Neural cell (in vitro differentiated cells): ENCODE data around the gene SDK1. TPM values are rescaled to one million over a fixed set of nuclear protein-coding genes. Genes with fewer than 3 reads are reported as not detected.

Experiments used
- H2AFZ ChIP-seq: fragments of 200-600, 300-800 bp; sonication (generic), shearing (Covaris generic); 2 replicates; pipeline ENCODE4 v1.6.0; 2014; ENCODE audit warnings: low read depth, mild to moderate bottlenecking, antibody characterized with exemption, low read length, moderate library complexity
- H3F3A ChIP-seq: fragments of 200-600 bp; shearing (Covaris generic); 2 replicates; pipeline ENCODE4 v1.6.1; 2016; ENCODE audit warnings: mild to moderate bottlenecking, moderate library complexity, mixed read lengths, antibody characterized with exemption, low read length; ENCODE audit not compliant: insufficient read depth, poor library complexity, severe bottlenecking
- H3K27ac ChIP-seq: fragments of 200-600, 300-800 bp; sonication (generic), shearing (Covaris generic); 2 replicates; pipeline ENCODE4 v1.5.1; 2014; ENCODE audit warnings: mild to moderate bottlenecking, low read length, moderate library complexity
- H3K27me3 ChIP-seq: fragments of 300-800, 200-600 bp; sonication (generic), shearing (Covaris generic); 2 replicates; pipeline ENCODE4 v1.6.0; 2014; ENCODE audit warnings: mild to moderate bottlenecking, low read depth, low read length, moderate library complexity; ENCODE audit not compliant: insufficient read depth
- H3K36me3 ChIP-seq: fragments of 300-800, 200-600 bp; sonication (generic), shearing (Covaris generic); 2 replicates; pipeline ENCODE4 v1.5.1; 2014; ENCODE audit warnings: mild to moderate bottlenecking, antibody characterized with exemption, low read length, moderate library complexity; ENCODE audit not compliant: insufficient read depth
- H3K4me2 ChIP-seq: fragments of 300-800, 200-600 bp; sonication (generic), shearing (Covaris generic); 2 replicates; pipeline ENCODE4 v1.6.0; 2014; ENCODE audit warnings: mild to moderate bottlenecking, low read length
- H3K4me3 ChIP-seq: fragments of 300-800, 200-600 bp; sonication (generic), shearing (Covaris generic); 2 replicates; pipeline ENCODE4 v1.5.1; 2014; ENCODE audit warnings: mild to moderate bottlenecking, low read length, moderate library complexity
- H3K79me2 ChIP-seq: fragments of 200-600 bp; shearing (Covaris generic); replicated peaks from 2 replicates; pipeline ENCODE4 v1.6.0; 2014; ENCODE audit warnings: mild to moderate bottlenecking, low read length, moderate library complexity; ENCODE audit not compliant: insufficient read depth
- H3K9ac ChIP-seq: fragments of 300-800, 200-600 bp; sonication (generic), shearing (Covaris generic); 2 replicates; pipeline ENCODE4 v1.6.1; 2016; ENCODE audit warnings: mild to moderate bottlenecking, low read length, mixed read lengths
- H3K9me2 ChIP-seq: fragments of 200-600 bp; shearing (Covaris generic); 2 replicates; pipeline ENCODE4 v1.6.1; 2016; ENCODE audit warnings: mild to moderate bottlenecking, low read length, mixed read lengths; ENCODE audit not compliant: insufficient read depth
- H3K9me3 ChIP-seq: fragments of 200-600, 300-800 bp; sonication (generic), shearing (Covaris generic); 2 replicates; pipeline ENCODE4 v1.6.1; 2016; ENCODE audit warnings: mild to moderate bottlenecking, mixed run types, low read length, moderate library complexity, mixed read lengths
- H4K20me1 ChIP-seq: fragments of 200-600 bp; shearing (Covaris generic); 2 replicates; pipeline ENCODE4 v1.6.1; 2016; ENCODE audit warnings: mild to moderate bottlenecking, mixed run types; ENCODE audit not compliant: insufficient read depth
- CTCF ChIP-seq: fragments of 450-650 bp; IDR thresholded peaks from 2 replicates; pipeline ENCODE4 v1.5.1; 2014; ENCODE audit warnings: antibody characterized with exemption, mild to moderate bottlenecking, moderate library complexity; ENCODE audit not compliant: poor library complexity, severe bottlenecking
- EP300 ChIP-seq: fragments of 450-650 bp; conservative IDR thresholded peaks from 2 replicates; pipeline ENCODE4 v1.6.1; 2014; ENCODE audit warnings: antibody characterized with exemption, mild to moderate bottlenecking, moderate library complexity; ENCODE audit not compliant: poor library complexity, severe bottlenecking
- EZH2 ChIP-seq: fragments of 200-600, 300-800 bp; shearing (Covaris generic), sonication (generic); IDR thresholded peaks from 2 replicates; pipeline ENCODE4 v1.6.1; 2014; ENCODE audit warnings: antibody characterized with exemption, low read length, borderline replicate concordance, mild to moderate bottlenecking; ENCODE audit not compliant: insufficient read depth, poor library complexity, severe bottlenecking
- MXI1 ChIP-seq: fragments of 450-650 bp; conservative IDR thresholded peaks from 2 replicates; pipeline ENCODE4 v1.6.1; 2014; ENCODE audit warnings: antibody characterized with exemption, mild to moderate bottlenecking; ENCODE audit not compliant: poor library complexity, severe bottlenecking
- POLR2AphosphoS5 ChIP-seq: IDR thresholded peaks from 2 replicates; pipeline ENCODE4 v1.6.1; 2012
- RAD21 ChIP-seq: fragments of 450-650 bp; conservative IDR thresholded peaks from 2 replicates; pipeline ENCODE4 v1.6.1; 2014; ENCODE audit warnings: antibody characterized with exemption, mild to moderate bottlenecking, moderate library complexity
- REST ChIP-seq: IDR thresholded peaks from 2 replicates; pipeline ENCODE4 v1.6.1; 2012; ENCODE audit warnings: borderline replicate concordance
- SMC3 ChIP-seq: fragments of 450-650 bp; conservative IDR thresholded peaks from 2 replicates; pipeline ENCODE4 v1.6.1; 2014; ENCODE audit warnings: antibody characterized with exemption, mild to moderate bottlenecking, moderate library complexity; ENCODE audit not compliant: poor library complexity
- TAF1 ChIP-seq: IDR thresholded peaks from 2 replicates; pipeline ENCODE4 v1.6.1; 2012; ENCODE audit warnings: low read depth
- polyA plus RNA-seq: library from polyadenylated mRNA; depleted of rRNA; stranded (reverse); fragments of >200 nt; gene quantifications from 2 replicates; pipeline ENCODE4 v1.2.3, GENCODE V29; 2014

SDK1 gene
- polyA plus RNA-seq, 1 donor from 2014 or later = 2.7 TPM

GRCh38 chr7:3481435-3481834, 180.4 kb downstream of the SDK1 start:
- H3K4me2 ChIP-seq = no peak overlapping the region
- H3K36me3 ChIP-seq = no peaks in the 10 kb centered on the region

GRCh38 chr7:3482147-3482921, 181.3 kb downstream of the SDK1 start:
- Histone ChIP-seq H3K27me3 (no peaks in the 10 kb centered on the region), H3K4me2 (no peak overlapping the region), H3K27ac (no peak overlapping the region), H2AFZ (no peak overlapping the region), H3K36me3 (no peaks in the 10 kb centered on the region), H3K79me2 (no peaks in the 10 kb centered on the region), H4K20me1 (no peaks in the 10 kb centered on the region), H3K9ac (no peak overlapping the region), H3K9me2 (no peaks in the 10 kb centered on the region), H3K9me3 (no peaks in the 10 kb centered on the region), H3F3A (no peaks in the 10 kb centered on the region), H3K4me3 (no peak overlapping the region)
- TF ChIP-seq RAD21 (peak; percentile 35), CTCF (peak; percentile 40), EZH2 (no peak), SMC3 (peak; percentile 42), TAF1 (no peak), MXI1 (no peak)

More at GRCh38 chr7:3481435-3481834, 180.4 kb downstream of the SDK1 start:
- H3K4me3 ChIP-seq = no peak overlapping the region
- H4K20me1 ChIP-seq = no peaks in the 10 kb centered on the region
- H3F3A ChIP-seq = no peaks in the 10 kb centered on the region
- no peak overlapping the region for H3K9ac ChIP-seq
- H3K9me3 ChIP-seq = no peaks in the 10 kb centered on the region
- H3K79me2 ChIP-seq = no peaks in the 10 kb centered on the region
- TF ChIP-seq REST (no peak), POLR2AphosphoS5 (no peak), EZH2 (no peak), TAF1 (no peak), CTCF (no peak), MXI1 (no peak), SMC3 (no peak), RAD21 (no peak), EP300 (no peak)
- no peak overlapping the region for H2AFZ ChIP-seq
- H3K27me3 ChIP-seq = no peaks in the 10 kb centered on the region
- H3K27ac ChIP-seq = no peak overlapping the region
- H3K9me2 ChIP-seq = no peaks in the 10 kb centered on the region
